ENCODE measurements around the gene IVNS1ABP.

DNA sequence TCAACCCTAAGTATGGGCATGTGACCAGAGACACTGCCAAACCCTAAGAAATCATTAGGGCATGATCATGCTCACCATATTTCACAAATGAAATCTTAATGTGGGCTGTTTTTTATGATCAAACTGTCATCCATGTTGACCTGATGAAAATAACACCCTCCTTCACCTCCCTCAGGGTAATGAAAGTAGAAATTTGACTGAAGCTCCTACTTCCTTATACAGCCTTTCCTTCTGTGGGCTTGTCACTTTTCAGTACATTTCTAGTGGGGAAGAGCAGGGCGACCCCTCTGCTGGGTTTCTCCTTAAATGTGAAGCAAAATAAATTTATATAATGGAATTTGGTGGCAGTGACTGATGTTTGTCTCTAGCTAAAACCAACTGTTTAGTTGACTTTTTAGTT, 25.9 kb downstream of the IVNS1ABP start:
- no peak for TF ChIP-seq POLR2AphosphoS5 (IDR thresholded peaks at IDR 0.05)
- TF ChIP-seq, protein P1, sequence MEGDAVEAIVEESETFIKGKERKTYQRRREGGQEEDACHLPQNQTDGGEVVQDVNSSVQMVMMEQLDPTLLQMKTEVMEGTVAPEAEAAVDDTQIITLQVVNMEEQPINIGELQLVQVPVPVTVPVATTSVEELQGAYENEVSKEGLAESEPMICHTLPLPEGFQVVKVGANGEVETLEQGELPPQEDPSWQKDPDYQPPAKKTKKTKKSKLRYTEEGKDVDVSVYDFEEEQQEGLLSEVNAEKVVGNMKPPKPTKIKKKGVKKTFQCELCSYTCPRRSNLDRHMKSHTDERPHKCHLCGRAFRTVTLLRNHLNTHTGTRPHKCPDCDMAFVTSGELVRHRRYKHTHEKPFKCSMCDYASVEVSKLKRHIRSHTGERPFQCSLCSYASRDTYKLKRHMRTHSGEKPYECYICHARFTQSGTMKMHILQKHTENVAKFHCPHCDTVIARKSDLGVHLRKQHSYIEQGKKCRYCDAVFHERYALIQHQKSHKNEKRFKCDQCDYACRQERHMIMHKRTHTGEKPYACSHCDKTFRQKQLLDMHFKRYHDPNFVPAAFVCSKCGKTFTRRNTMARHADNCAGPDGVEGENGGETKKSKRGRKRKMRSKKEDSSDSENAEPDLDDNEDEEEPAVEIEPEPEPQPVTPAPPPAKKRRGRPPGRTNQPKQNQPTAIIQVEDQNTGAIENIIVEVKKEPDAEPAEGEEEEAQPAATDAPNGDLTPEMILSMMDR (IDR thresholded peaks at IDR 0.05) = no peak
- TF ChIP-seq POLR2A (IDR thresholded peaks at IDR 0.05) = no peak

All from stomach (tissue), 4 donors.